GM18951 (cell line): ENCODE measurements around the gene NTMT2.
"Not testable (repeated sequence)": the region's sequence is repeated elsewhere in the genome, so short reads cannot be mapped to it uniquely, and the experiment has no call there.

Source experiments
- POLR2A ChIP-seq: IDR thresholded peaks from 4 replicates; pipeline ENCODE4 v1.6.1; 2011; ENCODE audit warnings: mild to moderate bottlenecking; ENCODE audit not compliant: insufficient read length, insufficient read depth; ENCODE audit errors: extremely low read depth
- in situ Hi-C: fragments of 300-500 bp; cut with MboI; formaldehyde crosslinking; loops from one replicate; pipeline ENCODE4 v1.12.0; 2022; ENCODE audit warnings: low sequenced_read_pairs, mixed read lengths, inconsistent platforms; ENCODE audit not compliant: unreplicated experiment

Gene NTMT2

DNA sequence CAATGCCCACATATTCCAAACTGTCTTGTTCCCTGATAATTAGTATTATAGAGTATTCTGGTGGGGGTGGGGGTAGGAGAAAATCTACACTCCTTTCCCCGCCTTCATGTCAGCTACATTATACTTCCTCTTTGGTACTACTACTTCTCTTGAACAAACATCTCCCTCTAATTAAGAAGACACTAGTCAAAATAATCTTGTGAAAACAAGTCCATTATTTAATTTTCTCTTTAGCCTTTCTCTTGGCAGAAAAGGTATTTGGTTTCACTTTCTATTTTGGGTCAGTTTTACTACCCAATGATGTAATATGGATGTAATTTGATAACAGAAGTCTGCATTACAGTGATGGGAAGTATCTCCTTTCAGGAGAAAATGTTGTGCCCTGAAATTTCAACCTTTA, 22.5 kb downstream of the NTMT2 start:
- no peak for TF ChIP-seq POLR2A
- in situ Hi-C loops, result no loop called here

DNA sequence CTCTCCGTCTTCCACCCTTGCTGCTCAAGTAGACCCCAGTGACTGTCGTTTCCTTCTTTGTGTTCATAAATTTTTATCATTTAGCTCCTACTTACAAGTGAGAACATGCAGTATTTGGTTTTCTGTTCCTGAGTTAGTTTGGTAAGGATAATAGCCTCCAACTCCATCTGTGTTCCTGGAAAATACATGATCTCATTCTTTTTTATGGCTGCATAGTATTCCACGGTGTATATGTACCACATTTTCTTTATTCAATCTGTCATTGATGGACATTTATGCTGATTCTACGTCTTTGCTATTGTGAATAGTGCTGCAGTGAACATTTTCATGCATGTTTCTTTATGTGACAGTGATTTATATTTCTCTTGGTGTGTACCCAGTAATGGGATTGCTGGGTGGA, 24.8 kb downstream of the NTMT2 start:
- in situ Hi-C loops, result not testable (repeated sequence)

DNA sequence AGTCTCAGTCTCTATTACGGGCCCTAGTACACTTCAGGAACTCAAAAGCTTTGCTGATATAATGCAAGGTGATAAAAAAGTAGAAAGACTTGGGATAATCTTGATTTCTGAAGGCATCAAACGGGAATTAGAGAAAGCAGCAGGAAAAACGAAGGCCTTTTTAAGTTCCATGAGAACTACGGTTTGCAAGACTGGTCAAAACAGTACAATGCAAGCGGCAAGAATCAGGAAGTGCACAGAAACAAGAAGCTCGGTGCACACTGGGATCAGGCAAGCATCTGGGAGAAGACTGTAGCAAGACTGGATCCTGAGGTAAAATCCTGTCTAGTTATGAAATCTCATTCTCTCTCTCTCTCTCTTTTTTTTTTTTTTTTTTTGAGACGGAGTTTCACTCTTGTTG, 28.6 kb downstream of the NTMT2 start:
- TF ChIP-seq POLR2A, result no peak
- in situ Hi-C loops, result no loop called here

DNA sequence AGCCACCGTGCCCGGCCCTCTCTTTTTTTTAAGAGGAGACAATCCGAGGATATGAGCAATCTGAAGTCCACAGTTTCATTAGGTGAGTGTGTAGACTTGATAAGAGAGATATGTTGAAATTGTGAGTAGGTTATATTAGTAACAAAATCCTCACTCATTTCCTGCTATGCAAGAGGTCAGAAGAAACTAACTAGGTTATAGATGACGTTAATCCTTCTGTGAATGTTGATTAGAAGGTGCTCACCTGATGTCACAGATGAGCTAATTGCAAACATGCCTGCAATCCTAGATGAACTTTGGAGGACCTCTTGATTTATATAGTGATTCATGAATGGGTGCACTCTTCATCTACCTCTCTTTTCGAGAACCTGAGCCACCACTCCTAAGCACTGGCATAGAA, 29.3 kb downstream of the NTMT2 start:
- no peak for TF ChIP-seq POLR2A
- in situ Hi-C loops, result no loop called here

DNA sequence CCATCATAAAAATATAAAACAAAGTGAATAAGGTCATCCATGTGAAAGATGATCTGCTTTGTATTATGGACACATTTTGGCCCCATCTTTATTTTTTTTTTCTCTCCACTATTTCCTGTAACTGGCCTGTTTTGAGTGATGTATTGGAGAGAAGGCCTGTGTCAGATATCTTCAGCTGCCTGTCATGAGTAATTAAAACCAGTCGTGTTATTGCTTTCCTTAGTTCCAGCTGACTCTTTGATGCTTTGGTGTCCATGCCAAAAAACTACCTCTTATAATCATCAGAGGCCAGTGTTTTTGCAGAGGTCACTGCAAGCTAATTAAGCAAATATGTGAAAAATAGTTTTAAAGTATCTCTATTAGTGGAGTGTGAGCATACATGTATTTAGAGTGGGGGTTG, 29.7 kb downstream of the NTMT2 start:
- TF ChIP-seq POLR2A, result no peak
- in situ Hi-C loops, result no loop called here

DNA sequence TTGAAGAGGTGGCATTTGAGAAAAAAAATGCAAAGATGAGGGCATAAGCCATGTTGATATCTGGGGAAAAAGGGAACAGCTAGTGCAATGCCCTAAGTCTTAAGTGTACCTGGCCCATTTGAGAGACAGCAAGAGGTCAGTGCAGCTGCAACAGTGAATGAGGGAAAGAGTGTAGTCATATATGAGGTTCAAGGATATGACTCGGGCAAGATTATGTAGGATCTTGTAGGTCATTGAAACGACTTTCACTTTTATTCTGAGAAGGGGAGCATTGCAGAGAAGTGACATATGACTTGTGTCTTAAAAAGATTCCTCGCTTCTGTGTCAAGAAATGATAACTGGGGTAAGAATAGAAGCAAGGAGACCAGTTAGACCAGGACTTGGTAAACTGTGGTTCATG, 31.0 kb downstream of the NTMT2 start:
- no peak for TF ChIP-seq POLR2A
- in situ Hi-C loops, result no loop called here

DNA sequence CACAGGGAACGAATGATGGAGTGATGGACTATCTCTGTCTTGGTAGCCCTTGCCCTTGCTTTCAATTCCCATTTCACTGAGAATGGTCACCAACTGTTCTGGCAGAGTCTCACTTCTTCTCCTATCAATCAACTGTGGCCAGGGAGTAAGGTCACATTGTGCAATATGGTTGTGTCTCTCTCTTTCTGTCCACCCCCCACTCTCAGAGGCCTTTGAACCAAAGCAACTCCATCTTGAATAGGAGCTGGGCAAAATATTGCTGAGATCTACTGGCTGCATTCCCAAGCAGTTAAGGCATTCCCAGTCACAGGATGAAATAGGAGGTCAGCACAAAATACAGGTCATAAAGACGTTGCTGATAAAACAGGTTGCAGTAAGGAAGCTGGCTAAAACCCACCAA, 36.7 kb downstream of the NTMT2 start:
- in situ Hi-C loops, result no loop called here
- TF ChIP-seq POLR2A, result no peak

DNA sequence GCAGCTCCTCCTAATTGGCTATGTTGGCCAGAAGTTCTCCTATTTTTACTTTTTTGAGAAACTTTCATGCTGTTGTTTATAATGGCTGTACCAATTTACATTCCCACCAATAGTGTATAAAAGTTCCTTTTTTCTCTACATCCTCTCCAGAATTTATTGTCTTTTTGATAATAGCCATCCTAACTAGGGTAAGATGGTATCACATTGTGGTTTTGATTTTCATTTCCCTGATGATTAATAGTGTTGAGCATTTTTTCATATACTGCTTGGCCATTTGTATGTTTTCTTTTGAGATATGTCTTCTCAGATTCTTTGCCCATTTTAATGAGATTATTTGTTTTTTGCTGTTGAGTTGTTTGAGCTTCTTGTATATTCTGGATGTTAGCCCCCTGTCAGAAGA, 46.8 kb downstream of the NTMT2 start:
- no peak for TF ChIP-seq POLR2A
- in situ Hi-C loops, result no loop called here

DNA sequence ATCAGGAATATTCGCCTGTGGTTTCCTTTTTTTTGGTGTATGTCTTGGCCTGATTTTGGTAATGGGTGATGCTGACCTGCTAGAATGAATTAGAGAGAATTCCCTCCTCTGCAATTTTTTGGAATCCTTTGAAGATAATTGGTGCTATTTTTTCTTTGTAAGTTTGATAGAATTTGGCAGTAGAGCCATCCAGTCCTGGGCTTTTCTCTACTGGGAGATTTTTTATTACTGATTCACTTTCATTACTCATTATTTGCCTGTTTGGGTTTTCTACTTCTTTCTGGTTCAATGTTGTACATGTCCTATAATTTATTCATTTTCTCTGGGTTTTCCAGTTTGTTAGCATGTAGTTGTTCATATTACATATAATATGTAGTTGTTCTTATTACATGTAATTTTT, 48.7 kb downstream of the NTMT2 start:
- in situ Hi-C loops, result no loop called here
- no peak for TF ChIP-seq POLR2A

DNA sequence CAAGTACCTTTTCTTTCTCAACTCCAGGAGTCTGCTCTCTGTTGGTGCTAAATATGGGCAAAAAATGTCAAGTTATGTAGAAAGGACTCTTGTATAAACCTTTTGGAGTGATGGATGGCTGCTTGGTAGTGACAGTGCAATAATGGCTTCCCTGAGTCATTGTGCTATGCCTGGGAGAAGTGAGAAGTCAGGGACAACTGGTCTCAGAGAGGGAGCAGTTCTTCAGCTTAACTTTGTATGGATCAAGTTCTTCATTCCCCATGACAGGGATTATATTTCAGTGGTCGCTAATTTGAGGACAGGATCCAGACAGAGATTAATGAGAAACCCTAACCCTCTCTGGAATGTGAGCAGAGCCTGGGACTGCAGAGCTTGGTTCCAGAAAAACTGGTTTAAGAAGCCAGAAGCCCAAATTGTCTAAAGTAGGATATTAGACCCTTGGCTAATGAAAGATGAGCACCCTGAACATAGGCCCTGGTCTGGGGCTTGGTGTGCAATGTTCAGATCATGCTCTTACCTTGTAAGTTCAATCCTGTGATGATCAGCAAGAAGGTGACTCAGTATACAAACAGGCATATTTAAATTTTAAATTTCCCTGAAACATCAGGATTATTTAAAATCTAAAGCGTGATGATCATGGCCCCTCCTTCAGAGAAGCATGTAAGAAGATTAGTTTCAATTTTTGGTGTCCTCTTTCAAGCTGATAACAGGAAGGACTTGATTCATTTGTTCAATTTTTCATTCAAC, 50.9 kb downstream of the NTMT2 start:
- in situ Hi-C loops, result no loop called here

DNA sequence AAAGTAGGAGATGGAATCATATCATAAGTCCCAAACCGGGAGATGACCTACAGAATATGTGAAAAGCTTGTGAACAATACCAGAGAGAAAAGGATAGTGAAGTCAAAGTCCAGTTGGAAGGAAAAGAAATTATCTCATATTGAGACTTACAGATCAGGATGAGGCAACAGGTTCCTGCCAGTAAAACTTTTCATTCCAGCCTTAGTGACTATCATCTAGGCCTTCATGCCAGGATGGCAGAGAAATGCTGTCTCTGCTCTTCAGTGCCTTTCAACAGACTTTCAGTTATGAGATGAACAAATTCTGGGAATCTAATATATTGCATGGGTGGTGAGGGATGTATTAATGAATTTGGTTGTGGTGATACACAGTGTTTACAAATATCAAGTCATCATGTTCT, 52.3 kb downstream of the NTMT2 start:
- no peak for TF ChIP-seq POLR2A

More for the DNA sequence above, 50.9 kb downstream of the NTMT2 start:
- TF ChIP-seq POLR2A, result no peak

DNA sequence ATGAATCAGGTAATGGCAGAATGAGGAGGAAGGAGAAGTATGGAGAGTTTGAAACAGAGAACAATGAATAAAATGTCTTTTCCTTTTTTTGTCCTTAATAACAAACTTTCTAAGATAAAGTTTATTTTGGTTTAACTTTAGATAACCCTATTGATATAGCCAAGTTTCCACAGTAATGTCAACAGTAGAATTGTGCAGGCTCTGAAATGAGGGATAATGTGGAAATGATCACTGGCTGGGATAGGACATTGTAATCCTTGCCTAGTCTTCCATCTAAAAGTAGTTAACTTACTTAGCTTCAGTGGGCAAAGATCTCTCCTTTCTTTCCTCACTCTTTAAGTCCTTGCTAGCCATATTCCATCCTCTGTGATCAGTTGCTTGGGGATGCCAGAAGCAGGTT, 52.8 kb downstream of the NTMT2 start:
- TF ChIP-seq POLR2A, result no peak

More for the DNA sequence above, 52.3 kb downstream of the NTMT2 start:
- in situ Hi-C loops, result no loop called here

DNA sequence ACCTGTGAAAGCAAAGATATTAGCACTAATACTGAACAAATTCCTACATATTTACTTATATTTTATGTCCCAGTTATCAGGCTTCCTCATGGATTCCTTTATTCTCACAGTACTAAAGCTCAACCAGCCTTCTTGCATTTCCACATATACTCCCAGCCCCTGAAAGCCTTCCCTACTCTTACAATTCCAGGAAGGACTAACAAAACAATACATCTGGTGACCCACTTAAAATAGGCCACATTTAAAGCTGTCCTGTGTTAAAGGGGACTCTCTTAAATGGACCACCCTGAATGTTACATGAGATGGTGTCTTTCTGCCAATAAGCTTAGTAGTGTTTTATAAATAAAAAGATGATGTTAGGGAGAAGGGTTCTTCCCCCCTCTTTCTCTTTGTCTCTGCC, 54.4 kb downstream of the NTMT2 start:
- in situ Hi-C loops, result no loop called here
- no peak for TF ChIP-seq POLR2A

More for the DNA sequence above, 52.8 kb downstream of the NTMT2 start:
- in situ Hi-C loops, result no loop called here

DNA sequence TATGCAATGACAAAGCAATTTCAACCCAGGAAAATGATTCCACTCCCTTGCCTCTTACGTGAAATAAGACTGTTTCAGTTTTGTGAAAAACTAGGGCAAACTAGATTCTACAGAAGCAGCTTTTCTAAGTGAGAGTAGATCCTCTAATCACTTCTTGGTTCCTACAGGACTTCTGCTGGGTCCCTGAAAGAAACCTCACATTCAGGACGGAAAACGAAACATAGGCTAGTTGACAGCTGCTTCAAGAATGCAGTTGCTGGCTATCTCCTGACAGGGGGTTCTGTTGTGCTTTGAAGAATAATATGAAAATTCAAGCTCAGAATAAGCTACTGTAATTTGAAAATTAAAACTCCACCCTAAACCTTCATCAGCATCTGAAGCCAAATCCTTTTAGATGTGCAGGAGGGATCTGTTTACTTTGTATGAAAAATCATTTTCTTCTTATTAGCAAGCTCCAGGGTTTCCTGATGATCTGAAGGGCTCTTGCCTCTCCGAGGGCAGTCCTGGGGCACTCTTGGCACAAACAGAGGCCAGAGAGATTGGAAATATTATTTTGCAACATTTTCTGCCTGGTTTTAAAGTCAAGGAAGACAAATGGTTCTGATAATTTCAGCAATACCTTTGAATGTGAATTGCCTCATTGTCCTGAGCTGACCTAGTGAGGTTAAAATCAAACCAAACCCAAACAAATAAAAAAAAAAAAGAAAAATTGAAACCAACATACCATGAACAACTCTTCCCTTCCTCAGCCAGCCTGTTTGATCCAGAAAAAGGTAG, 55.0 kb downstream of the NTMT2 start:
- no peak for TF ChIP-seq POLR2A

More for the DNA sequence above, 55.0 kb downstream of the NTMT2 start:
- in situ Hi-C loops, result no loop called here
